ENCODE measurements around the gene MSI2. TPM values are rescaled to one million over a fixed set of nuclear protein-coding genes. Genes with fewer than 3 reads are reported as not detected.

MSI2 gene
- total RNA-seq, 1 experiment from 2014 or later, result 174 TPM

DNA sequence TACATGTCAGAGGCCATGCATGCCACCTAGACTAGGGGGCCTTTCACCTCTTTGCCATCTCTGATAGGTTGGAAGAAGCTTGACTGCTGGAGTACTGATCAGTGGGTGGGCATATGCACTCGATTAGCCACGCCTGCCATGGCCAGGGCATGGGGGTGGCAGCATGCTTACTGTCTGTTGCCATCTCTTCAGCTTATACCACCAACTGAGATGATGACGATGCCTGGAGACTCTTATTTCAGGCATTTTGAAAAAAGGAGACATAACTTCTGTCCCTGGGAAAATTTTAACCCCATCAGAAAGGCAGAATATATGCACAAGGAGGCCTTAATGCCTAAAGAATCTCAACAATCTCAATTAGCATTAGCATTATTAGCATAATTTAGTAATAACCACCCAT lies 60.8 kb downstream of the MSI2 start:
- H3K9me3 Mint-ChIP-seq (ENCODE audit: unreplicated experiment), result no peaks in the 10 kb centered on the region
- intact Hi-C loops (cut with micrococcal nuclease; ENCODE audit: unreplicated experiment), result no loop called here
- Histone ChIP-seq H3K4me1 (peaks cover 7% of the 10 kb centered on the region), H3K36me3 (ENCODE audit: control insufficient read depth, insufficient read depth, low read length) (peaks cover 1% of the 10 kb centered on the region), H3K9me3 (no peaks in the 10 kb centered on the region), H3K4me3 (ENCODE audit: low read depth, low read length) (no peak overlapping the region), H3K27me3 (replicated peaks; ENCODE audit: control insufficient read depth, insufficient read depth, low read length) (no peaks in the 10 kb centered on the region)
- no peak overlapping the region for H3K4me3 Mint-ChIP-seq (ENCODE audit: unreplicated experiment)
- no TSS peak for BruUV-seq (replicated peaks)
- no peak for DNase-seq
- TF ChIP-seq, protein P1, sequence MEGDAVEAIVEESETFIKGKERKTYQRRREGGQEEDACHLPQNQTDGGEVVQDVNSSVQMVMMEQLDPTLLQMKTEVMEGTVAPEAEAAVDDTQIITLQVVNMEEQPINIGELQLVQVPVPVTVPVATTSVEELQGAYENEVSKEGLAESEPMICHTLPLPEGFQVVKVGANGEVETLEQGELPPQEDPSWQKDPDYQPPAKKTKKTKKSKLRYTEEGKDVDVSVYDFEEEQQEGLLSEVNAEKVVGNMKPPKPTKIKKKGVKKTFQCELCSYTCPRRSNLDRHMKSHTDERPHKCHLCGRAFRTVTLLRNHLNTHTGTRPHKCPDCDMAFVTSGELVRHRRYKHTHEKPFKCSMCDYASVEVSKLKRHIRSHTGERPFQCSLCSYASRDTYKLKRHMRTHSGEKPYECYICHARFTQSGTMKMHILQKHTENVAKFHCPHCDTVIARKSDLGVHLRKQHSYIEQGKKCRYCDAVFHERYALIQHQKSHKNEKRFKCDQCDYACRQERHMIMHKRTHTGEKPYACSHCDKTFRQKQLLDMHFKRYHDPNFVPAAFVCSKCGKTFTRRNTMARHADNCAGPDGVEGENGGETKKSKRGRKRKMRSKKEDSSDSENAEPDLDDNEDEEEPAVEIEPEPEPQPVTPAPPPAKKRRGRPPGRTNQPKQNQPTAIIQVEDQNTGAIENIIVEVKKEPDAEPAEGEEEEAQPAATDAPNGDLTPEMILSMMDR (IDR thresholded peaks at IDR 0.05; ENCODE audit: insufficient read depth in 1 of 2, low read depth in 1 of 2, low read length in 1 of 2, severe bottlenecking in 1 of 2, unreplicated experiment in 1 of 2), result no peak
- CTCF ChIA-PET, result interaction anchor here (0.6 kb wide), 1 partner anchor 307 kb away, joined by 9 read pairs; no protein-coding TSS in a partner anchor
- peaks cover 50% of the 10 kb centered on the region for H3K36me3 Mint-ChIP-seq (ENCODE audit: insufficient read depth, unreplicated experiment)
- no peak overlapping the region for H3K27ac Mint-ChIP-seq (ENCODE audit: unreplicated experiment)
- POLR2A ChIA-PET, result no interaction called here
- H3K4me1 Mint-ChIP-seq (ENCODE audit: low read depth, unreplicated experiment), result peaks cover 18% of the 10 kb centered on the region
- no peaks in the 10 kb centered on the region for H3K27me3 Mint-ChIP-seq (ENCODE audit: insufficient read depth, unreplicated experiment)

DNA sequence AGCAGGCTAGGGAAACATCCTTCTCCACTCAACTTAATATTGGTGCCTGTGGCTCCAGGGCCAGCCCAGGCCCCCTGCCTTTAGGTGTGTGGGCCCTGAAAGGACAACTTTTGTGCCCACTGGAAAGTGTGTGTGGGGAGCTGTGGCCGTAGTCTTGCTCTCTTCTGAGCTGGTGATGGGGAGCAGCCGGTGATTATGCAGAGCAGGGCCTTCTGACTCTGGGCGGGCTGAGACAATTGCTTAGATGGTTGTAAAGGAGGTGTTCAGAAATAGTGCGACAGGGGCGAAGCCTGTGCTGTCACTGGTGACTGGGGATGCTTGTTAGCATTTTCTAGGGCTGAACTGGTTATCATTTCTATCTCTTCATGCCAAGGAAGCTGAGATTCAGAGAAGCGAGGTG lies 62.6 kb downstream of the MSI2 start:
- Mint-ChIP-seq H3K9me3 (ENCODE audit: unreplicated experiment) (no peaks in the 10 kb centered on the region), H3K4me3 (ENCODE audit: unreplicated experiment) (no peak overlapping the region), H3K27ac (ENCODE audit: unreplicated experiment) (peak overlapping the region; percentile 62), H3K27me3 (ENCODE audit: insufficient read depth, unreplicated experiment) (no peaks in the 10 kb centered on the region), H3K36me3 (ENCODE audit: insufficient read depth, unreplicated experiment) (peaks cover 55% of the 10 kb centered on the region), H3K4me1 (ENCODE audit: low read depth, unreplicated experiment) (peaks cover 13% of the 10 kb centered on the region)
- H3K4me3 ChIP-seq (ENCODE audit: low read depth, low read length), result no peak overlapping the region
- H3K36me3 ChIP-seq (ENCODE audit: control insufficient read depth, insufficient read depth, low read length), result peaks cover 1% of the 10 kb centered on the region
- H3K4me1 ChIP-seq, result peaks cover 7% of the 10 kb centered on the region
- ChIA-PET POLR2A (no interaction called here), CTCF (no interaction called here)
- H3K27me3 ChIP-seq (replicated peaks; ENCODE audit: control insufficient read depth, insufficient read depth, low read length), result no peaks in the 10 kb centered on the region
- BruUV-seq (replicated peaks), result no TSS peak
- H3K9me3 ChIP-seq, result no peaks in the 10 kb centered on the region
- DNase-seq, result no peak
- intact Hi-C loops (cut with micrococcal nuclease; ENCODE audit: unreplicated experiment), result no loop called here
- TF ChIP-seq, protein P1 (IDR thresholded peaks at IDR 0.05; ENCODE audit: insufficient read depth in 1 of 2, low read depth in 1 of 2, low read length in 1 of 2, severe bottlenecking in 1 of 2, unreplicated experiment in 1 of 2), result no peak

DNA sequence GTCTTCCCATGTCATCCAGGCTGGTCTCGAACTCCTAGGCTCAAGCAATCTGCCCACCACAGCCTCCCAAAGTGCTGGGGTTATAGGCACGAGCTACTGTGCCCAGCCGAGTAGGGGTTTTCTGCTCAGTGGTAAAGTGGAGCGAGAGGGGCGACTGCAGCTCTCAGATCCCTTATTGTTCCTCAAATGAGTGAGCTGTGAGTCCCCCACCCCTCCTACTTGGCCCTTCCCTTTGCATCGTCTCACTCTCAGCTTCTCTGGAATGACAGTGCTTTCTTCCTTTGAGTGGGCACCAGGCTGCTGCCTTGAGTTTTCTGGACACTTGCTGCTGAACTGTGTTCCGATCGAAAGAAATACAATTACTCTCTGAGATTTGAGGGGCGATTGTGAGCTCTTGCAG lies 63.5 kb downstream of the MSI2 start:
- intact Hi-C loops (cut with micrococcal nuclease; ENCODE audit: unreplicated experiment), result no loop called here
- Histone ChIP-seq H3K27me3 (replicated peaks; ENCODE audit: control insufficient read depth, insufficient read depth, low read length) (no peaks in the 10 kb centered on the region), H3K4me1 (peaks cover 6% of the 10 kb centered on the region), H3K9me3 (no peaks in the 10 kb centered on the region), H3K4me3 (ENCODE audit: low read depth, low read length) (no peak overlapping the region), H3K36me3 (ENCODE audit: control insufficient read depth, insufficient read depth, low read length) (peaks cover 1% of the 10 kb centered on the region)
- BruUV-seq (replicated peaks), result no TSS peak
- POLR2A ChIA-PET, result no interaction called here
- peaks cover 18% of the 10 kb centered on the region for H3K4me1 Mint-ChIP-seq (ENCODE audit: low read depth, unreplicated experiment)
- no peaks in the 10 kb centered on the region for H3K9me3 Mint-ChIP-seq (ENCODE audit: unreplicated experiment)
- peaks cover 53% of the 10 kb centered on the region for H3K36me3 Mint-ChIP-seq (ENCODE audit: insufficient read depth, unreplicated experiment)
- no peak for DNase-seq
- TF ChIP-seq, protein P1 (IDR thresholded peaks at IDR 0.05; ENCODE audit: insufficient read depth in 1 of 2, low read depth in 1 of 2, low read length in 1 of 2, severe bottlenecking in 1 of 2, unreplicated experiment in 1 of 2), result no peak
- H3K27ac Mint-ChIP-seq (ENCODE audit: unreplicated experiment), result no peak overlapping the region
- no peak overlapping the region for H3K4me3 Mint-ChIP-seq (ENCODE audit: unreplicated experiment)
- CTCF ChIA-PET, result no interaction called here
- no peaks in the 10 kb centered on the region for H3K27me3 Mint-ChIP-seq (ENCODE audit: insufficient read depth, unreplicated experiment)
